HCT116 (cell line): ENCODE data around the gene TMEM120A. TPM values are rescaled to one million over a fixed set of nuclear protein-coding genes. Genes with fewer than 3 reads are reported as not detected.
A peak's percentile ranks its signal among the peaks of the same experiment; 100 is the strongest.

Experiments
- ATAC-seq: fragments of 200-7000 bp; cut with Tn5 transposase; 2 replicates; pipeline ENCODE4 v1.9.1; 2020; ENCODE audit warnings: mild to moderate bottlenecking, moderate library complexity
- BruUV-seq: library from RNA; stranded (reverse); fragments of 400-500 nt; replicated peaks from 2 replicates; lab custom pipeline; 2021; lab: Mats Ljungman, UMichigan
- CTCF ChIA-PET: fragments of 300-600 bp; sonication (Branson Sonifier 250); formaldehyde crosslinking; loops from one replicate; lab custom pipeline; 2021; ENCODE audit warnings: antibody characterized with exemption; lab: Charles Lee
- POLR2A ChIA-PET: fragments of 300-600, 350-600 bp; sonication (Branson Sonifier 250); formaldehyde crosslinking; loops from one replicate; lab custom pipeline; 2021; ENCODE audit warnings: antibody characterized with exemption; lab: Charles Lee
- RAD21 ChIA-PET, 2 experiments: fragments of 300-600 bp; sonication (Branson Sonifier 250); formaldehyde crosslinking; loops; one replicate each; lab custom pipeline; 2023; ENCODE audit warnings: low total read pairs in 2 of 2; ENCODE audit not compliant: uncharacterized antibody in 2 of 2, unreplicated experiment in 2 of 2, low non-redundant PET in 1 of 2; lab: Charles Lee
- DNase-seq: peaks from one replicate; pipeline ENCODE4 v3.0.0-alpha.2; 2010; ENCODE audit warnings: low read depth, low spot score
- H2AFZ ChIP-seq: fragments of 200-600 bp; shearing (Covaris generic), sonication (generic); 2 replicates; pipeline ENCODE4 v1.6.1; 2017; ENCODE audit warnings: low read depth, mixed run types, mixed read lengths, antibody characterized with exemption, low read length; ENCODE audit not compliant: poor library complexity, severe bottlenecking
- H3K27ac ChIP-seq: 2 replicates; pipeline ENCODE4 v1.5.1; 2012; ENCODE audit warnings: low read depth, low read length
- H3K27me3 ChIP-seq: fragments of 200-600 bp; sonication (generic); 2 replicates; pipeline ENCODE4 v1.6.1; 2016; ENCODE audit warnings: mixed run types, low read length, mixed read lengths; ENCODE audit not compliant: insufficient read depth
- H3K36me3 ChIP-seq, 2 experiments: fragments of 200-500 bp in 1 of 2; fragments of 200-600 bp in 1 of 2; sonication (Bioruptor generic) in 1 of 2; sonication (generic) in 1 of 2; 2 replicates each; pipeline versions ENCODE4 v1.5.1 to v1.6.1; 2014 to 2016; ENCODE audit warnings: low read length in 2 of 2, inconsistent platforms in 1 of 2, mixed read lengths in 1 of 2, mixed run types in 1 of 2; ENCODE audit not compliant: insufficient read depth in 2 of 2, control insufficient read depth in 1 of 2
- H3K4me1 ChIP-seq, 2 experiments: fragments of 200-600 bp in 1 of 2; sonication (generic) in 1 of 2; 2 replicates each; pipeline versions ENCODE4 v1.5.1 to v1.6.1; 2012 to 2017; ENCODE audit warnings: low read length in 2 of 2, inconsistent platforms in 1 of 2, mild to moderate bottlenecking in 1 of 2, mixed read lengths in 1 of 2, mixed run types in 1 of 2, moderate library complexity in 1 of 2; ENCODE audit not compliant: insufficient read depth in 2 of 2, control insufficient read depth in 1 of 2
- H3K4me2 ChIP-seq: fragments of 200-600 bp; sonication (generic); 2 replicates; pipeline ENCODE4 v1.6.1; 2017; ENCODE audit warnings: mixed run types, low read length, mixed read lengths
- H3K4me3 ChIP-seq, 2 experiments: fragments of 200-600 bp in 1 of 2; sonication (generic) in 1 of 2; replicated peaks in 1 of 2; 2 replicates each; pipeline ENCODE4 v1.5.1; 2011 to 2016; ENCODE audit warnings: low read length in 2 of 2, control low read depth in 1 of 2, low read depth in 1 of 2, mild to moderate bottlenecking in 1 of 2, mixed read lengths in 1 of 2, mixed run types in 1 of 2
- H3K79me2 ChIP-seq: fragments of 200-600 bp; sonication (generic); 2 replicates; pipeline ENCODE4 v1.6.1; 2017; ENCODE audit warnings: mild to moderate bottlenecking, mixed run types, low read length, moderate library complexity, mixed read lengths; ENCODE audit not compliant: insufficient read depth
- H3K9ac ChIP-seq: fragments of 200-600 bp; sonication (generic); 2 replicates; pipeline ENCODE4 v1.6.1; 2016; ENCODE audit warnings: low read length, mixed read lengths
- H3K9me2 ChIP-seq: fragments of 200-600 bp; sonication (generic), shearing (Covaris generic); 2 replicates; pipeline ENCODE4 v1.6.1; 2017; ENCODE audit warnings: mixed run types, mild to moderate bottlenecking, moderate library complexity; ENCODE audit not compliant: insufficient read depth
- H3K9me3 ChIP-seq, 2 experiments: fragments of 200-500 bp in 1 of 2; fragments of 200-600 bp in 1 of 2; sonication (Bioruptor generic) in 1 of 2; sonication (generic) in 1 of 2; 2 replicates each; pipeline ENCODE4 v1.6.1; 2014 to 2017; ENCODE audit warnings: low read length in 2 of 2, mixed read lengths in 2 of 2, inconsistent platforms in 1 of 2, low read depth in 1 of 2, mild to moderate bottlenecking in 1 of 2, mixed run types in 1 of 2, moderate library complexity in 1 of 2; ENCODE audit not compliant: control insufficient read depth in 1 of 2, insufficient read depth in 1 of 2
- H4K20me1 ChIP-seq: fragments of 200-600 bp; sonication (generic), shearing (Covaris generic); 2 replicates; pipeline ENCODE4 v1.6.1; 2017; ENCODE audit warnings: mixed run types, mild to moderate bottlenecking, moderate library complexity; ENCODE audit not compliant: insufficient read depth
- CBX3 ChIP-seq: IDR thresholded peaks from 2 replicates; pipeline ENCODE4 v1.6.1; 2012; ENCODE audit warnings: low read depth
- EGR1 ChIP-seq: IDR thresholded peaks from 2 replicates; pipeline ENCODE4 v1.6.1; 2012; ENCODE audit warnings: low read depth
- FOSL1 ChIP-seq: IDR thresholded peaks from 2 replicates; pipeline ENCODE4 v1.6.1; 2012; ENCODE audit warnings: low read depth
- POLR2AphosphoS5 ChIP-seq: IDR thresholded peaks from 2 replicates; pipeline ENCODE4 v1.6.1; 2011; ENCODE audit warnings: mild to moderate bottlenecking, low read depth, low read length, moderate library complexity
- RAD21 ChIP-seq: IDR thresholded peaks from 2 replicates; pipeline ENCODE4 v1.6.1; 2012; ENCODE audit warnings: low read depth, mild to moderate bottlenecking
- SIN3A ChIP-seq: IDR thresholded peaks from 2 replicates; pipeline ENCODE4 v1.6.1; 2012; ENCODE audit warnings: low read depth
- SP1 ChIP-seq: IDR thresholded peaks from 2 replicates; pipeline ENCODE4 v1.6.1; 2012; ENCODE audit warnings: low read depth
- YY1 ChIP-seq: IDR thresholded peaks from 2 replicates; pipeline ENCODE4 v1.6.1; 2011; ENCODE audit warnings: low read length, low read depth, moderate library complexity, mild to moderate bottlenecking; ENCODE audit not compliant: insufficient replicate concordance; ENCODE audit errors: extremely low read depth
- ZFX ChIP-seq: fragments of 450-650 bp; IDR thresholded peaks from 2 replicates; pipeline ENCODE4 v1.6.1; 2017
- intact Hi-C: fragments of 100-400 bp; cut with micrococcal nuclease; formaldehyde crosslinking; loops from 2 replicates; pipeline ENCODE4 v1.10.0; 2022
- total RNA-seq: library from RNA; stranded (reverse); gene quantifications from one replicate; pipeline ENCODE4 v1.2.1, GENCODE V29; 2021; ENCODE audit not compliant: unreplicated experiment
- TF ChIP-seq, protein P1 (sequence below): IDR thresholded peaks from 2 replicates; pipeline ENCODE4 v1.6.1; 2012; ENCODE audit warnings: low read depth
- TF ChIP-seq, protein P2 (sequence below): IDR thresholded peaks from 2 replicates; pipeline ENCODE4 v1.6.1; 2011; ENCODE audit warnings: mild to moderate bottlenecking, low read length, moderate library complexity; ENCODE audit not compliant: insufficient replicate concordance; ENCODE audit errors: extremely low read depth
- TF ChIP-seq, protein P3 (sequence below): IDR thresholded peaks from 2 replicates; pipeline ENCODE4 v1.6.1; 2012
- TF ChIP-seq, protein P4 (sequence below), 3 experiments: fragments of 200-600 bp in 1 of 3; sonication (generic) in 1 of 3; IDR thresholded peaks in 2 of 3; conservative IDR thresholded peaks in 1 of 3; 2 replicates each; pipeline ENCODE4 v1.5.1; 2012 to 2017; ENCODE audit warnings: low read depth in 2 of 3, low read length in 2 of 3, antibody characterized with exemption in 1 of 3, borderline replicate concordance in 1 of 3, control low read depth in 1 of 3, mild to moderate bottlenecking in 1 of 3, mixed read lengths in 1 of 3, mixed run types in 1 of 3, moderate library complexity in 1 of 3; ENCODE audit not compliant: insufficient read depth in 1 of 3

The TMEM120A gene
- total RNA-seq, 1 experiment from 2014 or later = 25.9 TPM

DNA sequence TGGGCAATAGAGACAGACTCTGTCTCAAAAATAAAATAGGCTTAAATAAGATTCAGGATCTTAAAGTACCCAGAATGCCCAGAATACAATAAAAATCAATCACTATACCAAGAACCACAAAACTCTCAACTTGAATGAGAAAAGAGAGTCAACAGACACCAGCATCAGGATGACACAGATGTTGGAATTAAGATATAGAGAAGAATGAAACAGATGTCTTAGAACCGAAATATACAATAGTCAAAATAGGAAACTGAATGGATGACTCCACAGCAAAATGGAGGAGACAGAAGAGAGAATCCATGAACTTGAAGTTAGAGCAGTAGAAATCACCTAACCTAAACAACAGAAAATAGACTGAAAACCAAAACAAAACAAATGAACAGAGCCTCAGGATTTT lies 49.9 kb downstream of the TMEM120A start (continued):
- TF ChIP-seq, protein P1, sequence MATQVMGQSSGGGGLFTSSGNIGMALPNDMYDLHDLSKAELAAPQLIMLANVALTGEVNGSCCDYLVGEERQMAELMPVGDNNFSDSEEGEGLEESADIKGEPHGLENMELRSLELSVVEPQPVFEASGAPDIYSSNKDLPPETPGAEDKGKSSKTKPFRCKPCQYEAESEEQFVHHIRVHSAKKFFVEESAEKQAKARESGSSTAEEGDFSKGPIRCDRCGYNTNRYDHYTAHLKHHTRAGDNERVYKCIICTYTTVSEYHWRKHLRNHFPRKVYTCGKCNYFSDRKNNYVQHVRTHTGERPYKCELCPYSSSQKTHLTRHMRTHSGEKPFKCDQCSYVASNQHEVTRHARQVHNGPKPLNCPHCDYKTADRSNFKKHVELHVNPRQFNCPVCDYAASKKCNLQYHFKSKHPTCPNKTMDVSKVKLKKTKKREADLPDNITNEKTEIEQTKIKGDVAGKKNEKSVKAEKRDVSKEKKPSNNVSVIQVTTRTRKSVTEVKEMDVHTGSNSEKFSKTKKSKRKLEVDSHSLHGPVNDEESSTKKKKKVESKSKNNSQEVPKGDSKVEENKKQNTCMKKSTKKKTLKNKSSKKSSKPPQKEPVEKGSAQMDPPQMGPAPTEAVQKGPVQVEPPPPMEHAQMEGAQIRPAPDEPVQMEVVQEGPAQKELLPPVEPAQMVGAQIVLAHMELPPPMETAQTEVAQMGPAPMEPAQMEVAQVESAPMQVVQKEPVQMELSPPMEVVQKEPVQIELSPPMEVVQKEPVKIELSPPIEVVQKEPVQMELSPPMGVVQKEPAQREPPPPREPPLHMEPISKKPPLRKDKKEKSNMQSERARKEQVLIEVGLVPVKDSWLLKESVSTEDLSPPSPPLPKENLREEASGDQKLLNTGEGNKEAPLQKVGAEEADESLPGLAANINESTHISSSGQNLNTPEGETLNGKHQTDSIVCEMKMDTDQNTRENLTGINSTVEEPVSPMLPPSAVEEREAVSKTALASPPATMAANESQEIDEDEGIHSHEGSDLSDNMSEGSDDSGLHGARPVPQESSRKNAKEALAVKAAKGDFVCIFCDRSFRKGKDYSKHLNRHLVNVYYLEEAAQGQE = no peak
- no peak for TF ChIP-seq FOSL1
- TF ChIP-seq, protein P2, sequence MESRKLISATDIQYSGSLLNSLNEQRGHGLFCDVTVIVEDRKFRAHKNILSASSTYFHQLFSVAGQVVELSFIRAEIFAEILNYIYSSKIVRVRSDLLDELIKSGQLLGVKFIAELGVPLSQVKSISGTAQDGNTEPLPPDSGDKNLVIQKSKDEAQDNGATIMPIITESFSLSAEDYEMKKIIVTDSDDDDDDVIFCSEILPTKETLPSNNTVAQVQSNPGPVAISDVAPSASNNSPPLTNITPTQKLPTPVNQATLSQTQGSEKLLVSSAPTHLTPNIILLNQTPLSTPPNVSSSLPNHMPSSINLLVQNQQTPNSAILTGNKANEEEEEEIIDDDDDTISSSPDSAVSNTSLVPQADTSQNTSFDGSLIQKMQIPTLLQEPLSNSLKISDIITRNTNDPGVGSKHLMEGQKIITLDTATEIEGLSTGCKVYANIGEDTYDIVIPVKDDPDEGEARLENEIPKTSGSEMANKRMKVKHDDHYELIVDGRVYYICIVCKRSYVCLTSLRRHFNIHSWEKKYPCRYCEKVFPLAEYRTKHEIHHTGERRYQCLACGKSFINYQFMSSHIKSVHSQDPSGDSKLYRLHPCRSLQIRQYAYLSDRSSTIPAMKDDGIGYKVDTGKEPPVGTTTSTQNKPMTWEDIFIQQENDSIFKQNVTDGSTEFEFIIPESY = no peak
- TF ChIP-seq, protein P3, sequence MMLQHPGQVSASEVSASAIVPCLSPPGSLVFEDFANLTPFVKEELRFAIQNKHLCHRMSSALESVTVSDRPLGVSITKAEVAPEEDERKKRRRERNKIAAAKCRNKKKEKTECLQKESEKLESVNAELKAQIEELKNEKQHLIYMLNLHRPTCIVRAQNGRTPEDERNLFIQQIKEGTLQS = no peak

DNA sequence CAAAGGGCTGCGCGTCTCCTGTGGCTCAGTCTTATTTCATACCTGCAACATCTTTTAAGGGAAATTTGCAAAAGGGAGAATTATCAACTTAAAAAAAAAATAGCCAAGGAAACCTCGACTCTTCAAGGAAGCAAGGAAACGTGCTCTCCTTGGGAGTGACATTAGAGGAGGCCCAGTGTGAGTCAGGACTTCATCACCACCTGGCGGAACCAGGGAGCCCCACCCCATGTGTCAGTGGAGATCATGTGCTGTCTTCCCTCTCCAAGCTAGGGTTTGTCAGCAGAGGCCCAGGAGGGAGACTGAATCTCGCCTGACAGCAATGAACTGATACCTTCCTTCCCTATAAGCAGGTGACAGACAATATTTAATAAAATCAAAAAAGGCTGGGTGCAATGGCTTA lies 50.5 kb downstream of the TMEM120A start:
- peak overlapping the region; percentile 27 for H3K4me2 ChIP-seq
- H3K27ac ChIP-seq = no peak overlapping the region
- DNase-seq (peak; percentile 73), ATAC-seq (peak; percentile 90)
- H3K9ac ChIP-seq = peak overlapping the region; percentile 0; the same call in 1 of the 2 replicates
- H3K4me3 ChIP-seq = no peak overlapping the region
- H3K9me2 ChIP-seq = no peaks in the 10 kb centered on the region
- no peaks in the 10 kb centered on the region for H4K20me1 ChIP-seq
- no peaks in the 10 kb centered on the region for H3K36me3 ChIP-seq
- H3K9me3 ChIP-seq = no peaks in the 10 kb centered on the region
- no TSS peak for BruUV-seq
- peaks cover 12 to 25% of the 10 kb centered on the region in 2 experiments for H3K4me1 ChIP-seq
- ChIA-PET CTCF (interaction anchor here (0.9 kb wide), 1 partner anchor 32 kb away, joined by 3 read pairs; no protein-coding TSS in a partner anchor), POLR2A (no interaction called here), RAD21 (no interaction called here)
- no peak overlapping the region for H2AFZ ChIP-seq
- intact Hi-C loops = no loop called here
- no peaks in the 10 kb centered on the region for H3K27me3 ChIP-seq
- peaks cover 3% of the 10 kb centered on the region for H3K79me2 ChIP-seq
- TF ChIP-seq CBX3 (peak; percentile 96), SIN3A (peak; percentile 92), EGR1 (no peak), ZFX (no peak), YY1 (peak; percentile 53), FOSL1 (peak; percentile 90), POLR2AphosphoS5 (peak; percentile 38; the same call in 1 of the 2 replicates), SP1 (peak; percentile 76), RAD21 (no peak; the same call in none of the 2 replicates)
- TF ChIP-seq, protein P2 = no peak
- TF ChIP-seq, protein P3 = no peak
- TF ChIP-seq, protein P4, sequence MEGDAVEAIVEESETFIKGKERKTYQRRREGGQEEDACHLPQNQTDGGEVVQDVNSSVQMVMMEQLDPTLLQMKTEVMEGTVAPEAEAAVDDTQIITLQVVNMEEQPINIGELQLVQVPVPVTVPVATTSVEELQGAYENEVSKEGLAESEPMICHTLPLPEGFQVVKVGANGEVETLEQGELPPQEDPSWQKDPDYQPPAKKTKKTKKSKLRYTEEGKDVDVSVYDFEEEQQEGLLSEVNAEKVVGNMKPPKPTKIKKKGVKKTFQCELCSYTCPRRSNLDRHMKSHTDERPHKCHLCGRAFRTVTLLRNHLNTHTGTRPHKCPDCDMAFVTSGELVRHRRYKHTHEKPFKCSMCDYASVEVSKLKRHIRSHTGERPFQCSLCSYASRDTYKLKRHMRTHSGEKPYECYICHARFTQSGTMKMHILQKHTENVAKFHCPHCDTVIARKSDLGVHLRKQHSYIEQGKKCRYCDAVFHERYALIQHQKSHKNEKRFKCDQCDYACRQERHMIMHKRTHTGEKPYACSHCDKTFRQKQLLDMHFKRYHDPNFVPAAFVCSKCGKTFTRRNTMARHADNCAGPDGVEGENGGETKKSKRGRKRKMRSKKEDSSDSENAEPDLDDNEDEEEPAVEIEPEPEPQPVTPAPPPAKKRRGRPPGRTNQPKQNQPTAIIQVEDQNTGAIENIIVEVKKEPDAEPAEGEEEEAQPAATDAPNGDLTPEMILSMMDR (IDR thresholded peaks at IDR 0.05 in 2 of 3, conservative IDR thresholded peaks at IDR 0.05 in 1 of 3; ENCODE audit: borderline replicate concordance in 1 of 3, insufficient read depth in 1 of 3, low read depth in 2 of 3, low read length in 2 of 3) = no peak
